HEK293 (cell line): ENCODE data around the gene EDARADD.

Experiments used
- CTCF ChIA-PET: fragments of 350-600 bp; formaldehyde crosslinking; extraction: SDS; loops from one replicate; lab custom pipeline; 2021; ENCODE audit warnings: antibody characterized with exemption; lab: Yijun Ruan, JAX
- POLR2A ChIA-PET: fragments of 300-600 bp; formaldehyde crosslinking; extraction: SDS; loops from one replicate; lab custom pipeline; 2020; ENCODE audit warnings: antibody characterized with exemption, inconsistent platforms; lab: Yijun Ruan, JAX
- H3K27ac ChIP-seq: fragments of 200-500 bp; sonication (Bioruptor generic); 2 replicates; pipeline ENCODE4 v1.5.1; 2014; ENCODE audit warnings: low read depth, low read length, control low read depth, inconsistent platforms; ENCODE audit errors: extremely low read depth
- H3K36me3 ChIP-seq, 2 experiments: fragments of 200-500 bp in 1 of 2; sonication (Bioruptor generic) in 1 of 2; 1 replicate in 1 of 2; 2 replicates in 1 of 2; pipeline ENCODE4 v1.5.1; 2014 to 2017; ENCODE audit warnings: inconsistent platforms in 2 of 2, low read length in 2 of 2; ENCODE audit not compliant: control insufficient read depth in 2 of 2, insufficient read depth in 1 of 2
- H3K4me1 ChIP-seq: fragments of 200-500 bp; sonication (Bioruptor generic); 2 replicates; pipeline ENCODE4 v1.5.1; 2014; ENCODE audit warnings: mild to moderate bottlenecking, low read length, inconsistent platforms; ENCODE audit not compliant: control insufficient read depth, insufficient read depth
- H3K4me3 ChIP-seq: 2 replicates; pipeline ENCODE4 v1.5.1; 2011; ENCODE audit warnings: low read depth, mild to moderate bottlenecking, control low read depth, low read length, moderate library complexity
- H3K9me3 ChIP-seq: fragments of 200-500 bp; sonication (Bioruptor generic); 2 replicates; pipeline ENCODE4 v1.5.1; 2014; ENCODE audit warnings: low read depth, low read length, inconsistent platforms; ENCODE audit not compliant: control insufficient read depth, insufficient read depth
- EGR2 ChIP-seq: fragments of 450-650 bp; formaldehyde crosslinking; IDR thresholded peaks from 2 replicates; pipeline ENCODE4 v1.5.1; 2016; ENCODE audit warnings: low read depth, missing biosample characterization, missing genetic modification characterization
- GLI2 ChIP-seq: fragments of 450-650 bp; formaldehyde crosslinking; IDR thresholded peaks from 2 replicates; pipeline ENCODE4; 2017; ENCODE audit warnings: missing biosample characterization, missing genetic modification characterization, low read depth, borderline replicate concordance
- GLIS1 ChIP-seq: fragments of 450-650 bp; formaldehyde crosslinking; IDR thresholded peaks from 2 replicates; pipeline ENCODE4 v1.5.1; 2016; ENCODE audit warnings: missing biosample characterization, missing genetic modification characterization
- KLF8 ChIP-seq: fragments of 450-650 bp; formaldehyde crosslinking; IDR thresholded peaks from 2 replicates; pipeline ENCODE4 v1.5.1; 2016; ENCODE audit warnings: missing biosample characterization, missing genetic modification characterization
- TRIM28 ChIP-seq: IDR thresholded peaks from 2 replicates; pipeline ENCODE4 v1.6.1; 2011; ENCODE audit warnings: low read length, control low read depth, borderline replicate concordance
- ZNF10 ChIP-seq: fragments of 450-650 bp; formaldehyde crosslinking; IDR thresholded peaks from 2 replicates; pipeline ENCODE4 v1.5.1; 2017; ENCODE audit warnings: missing biosample characterization, missing genetic modification characterization
- ZNF174 ChIP-seq: fragments of 450-650 bp; formaldehyde crosslinking; IDR thresholded peaks from 2 replicates; pipeline ENCODE4 v1.5.0; 2017; ENCODE audit warnings: missing biosample characterization, mild to moderate bottlenecking, missing genetic modification characterization
- ZNF2 ChIP-seq: fragments of 450-650 bp; formaldehyde crosslinking; IDR thresholded peaks from 2 replicates; pipeline ENCODE4 v1.5.1; 2016; ENCODE audit warnings: missing biosample characterization, missing genetic modification characterization
- ZNF311 ChIP-seq: fragments of 450-650 bp; formaldehyde crosslinking; IDR thresholded peaks from 2 replicates; pipeline ENCODE4 v1.5.1; 2017; ENCODE audit warnings: missing biosample characterization, missing genetic modification characterization, borderline replicate concordance
- ZNF341 ChIP-seq: fragments of 450-650 bp; formaldehyde crosslinking; IDR thresholded peaks from 2 replicates; pipeline ENCODE4; 2016; ENCODE audit warnings: low read depth, missing biosample characterization, missing genetic modification characterization
- ZNF37A ChIP-seq: fragments of 450-650 bp; IDR thresholded peaks from 2 replicates; pipeline ENCODE4 v1.5.1; 2018; ENCODE audit warnings: missing biosample characterization, missing genetic modification characterization
- ZNF391 ChIP-seq: fragments of 450-650 bp; formaldehyde crosslinking; IDR thresholded peaks from 2 replicates; pipeline ENCODE4 v1.5.1; 2016; ENCODE audit warnings: low read depth, missing biosample characterization, missing genetic modification characterization, borderline replicate concordance
- ZNF394 ChIP-seq: fragments of 450-650 bp; formaldehyde crosslinking; IDR thresholded peaks from 2 replicates; pipeline ENCODE4 v1.5.1; 2016; ENCODE audit warnings: missing biosample characterization, missing genetic modification characterization, mild to moderate bottlenecking, moderate library complexity, borderline replicate concordance
- ZNF510 ChIP-seq: fragments of 450-650 bp; formaldehyde crosslinking; IDR thresholded peaks from 2 replicates; pipeline ENCODE4 v1.5.1; 2018; ENCODE audit warnings: mild to moderate bottlenecking, missing genetic modification characterization, missing biosample characterization; ENCODE audit not compliant: insufficient replicate concordance
- ZNF529 ChIP-seq: fragments of 450-650 bp; formaldehyde crosslinking; IDR thresholded peaks from 2 replicates; pipeline ENCODE4 v1.5.1; 2017; ENCODE audit warnings: missing genetic modification characterization, missing biosample characterization; ENCODE audit not compliant: insufficient replicate concordance
- ZNF558 ChIP-seq: fragments of 450-650 bp; formaldehyde crosslinking; IDR thresholded peaks from 2 replicates; pipeline ENCODE4 v1.5.1; 2016; ENCODE audit warnings: missing biosample characterization, missing genetic modification characterization
- ZNF610 ChIP-seq: fragments of 450-650 bp; formaldehyde crosslinking; IDR thresholded peaks from 2 replicates; pipeline ENCODE4 v1.5.1; 2016; ENCODE audit warnings: missing biosample characterization, missing genetic modification characterization, borderline replicate concordance
- ZNF785 ChIP-seq: fragments of 450-650 bp; formaldehyde crosslinking; IDR thresholded peaks from 2 replicates; pipeline ENCODE4 v1.5.1; 2016; ENCODE audit warnings: missing biosample characterization, missing genetic modification characterization
- TF ChIP-seq, protein P1 (sequence below): fragments of 450-650 bp; formaldehyde crosslinking; IDR thresholded peaks from 2 replicates; pipeline ENCODE4 v1.5.1; 2016; ENCODE audit warnings: missing biosample characterization, missing genetic modification characterization
- TF ChIP-seq, protein P2 (sequence below): fragments of 450-650 bp; formaldehyde crosslinking; IDR thresholded peaks from 2 replicates; pipeline ENCODE4 v1.5.1; 2016; ENCODE audit warnings: missing biosample characterization, missing genetic modification characterization
- TF ChIP-seq, protein P3 (sequence below): fragments of 450-650 bp; formaldehyde crosslinking; IDR thresholded peaks from 2 replicates; pipeline ENCODE4 v1.5.1; 2016; ENCODE audit warnings: missing biosample characterization, missing genetic modification characterization
- TF ChIP-seq, protein P4 (sequence below): fragments of 450-650 bp; formaldehyde crosslinking; IDR thresholded peaks from 2 replicates; pipeline ENCODE4 v1.5.1; 2016; ENCODE audit warnings: missing biosample characterization, missing genetic modification characterization

The EDARADD gene

DNA sequence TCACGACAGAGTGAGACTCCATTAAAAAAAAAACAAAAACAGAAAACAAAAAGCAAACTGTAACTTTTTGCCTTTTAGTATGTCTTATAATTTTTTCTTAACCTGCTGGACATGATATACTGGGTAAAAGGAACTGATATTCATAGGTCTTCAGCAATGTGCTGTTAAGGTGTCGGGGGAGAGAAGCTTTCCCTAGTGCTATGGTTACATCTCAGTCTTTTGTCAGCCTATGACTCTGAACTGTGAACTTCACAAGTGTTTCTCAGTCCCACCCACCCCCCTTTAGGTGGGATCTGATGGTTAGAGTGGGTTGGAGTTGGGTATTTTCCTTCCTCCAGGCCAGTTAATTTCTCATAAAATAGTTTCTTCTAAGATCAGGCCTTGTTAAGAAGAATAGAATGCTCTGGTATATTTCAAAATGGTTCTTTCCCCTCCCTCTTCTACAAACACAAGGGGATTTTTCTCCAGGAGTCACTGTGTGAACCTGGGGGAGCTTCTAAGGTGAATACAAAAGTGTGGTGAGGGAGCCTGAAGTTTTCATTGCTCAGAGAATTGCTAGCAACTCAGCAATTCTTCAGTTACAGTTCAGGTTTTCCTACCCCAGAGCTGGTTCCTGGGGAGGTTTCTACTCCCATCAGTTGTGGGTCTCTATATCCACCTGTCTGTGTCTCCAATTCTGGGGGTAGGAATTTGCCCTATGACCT is 16.1 kb upstream of the EDARADD start:
- peak; percentile 43; the same call in 1 of the 2 replicates for TF ChIP-seq EGR2 (tag by site-specific recombination)
- TF ChIP-seq, protein P1, sequence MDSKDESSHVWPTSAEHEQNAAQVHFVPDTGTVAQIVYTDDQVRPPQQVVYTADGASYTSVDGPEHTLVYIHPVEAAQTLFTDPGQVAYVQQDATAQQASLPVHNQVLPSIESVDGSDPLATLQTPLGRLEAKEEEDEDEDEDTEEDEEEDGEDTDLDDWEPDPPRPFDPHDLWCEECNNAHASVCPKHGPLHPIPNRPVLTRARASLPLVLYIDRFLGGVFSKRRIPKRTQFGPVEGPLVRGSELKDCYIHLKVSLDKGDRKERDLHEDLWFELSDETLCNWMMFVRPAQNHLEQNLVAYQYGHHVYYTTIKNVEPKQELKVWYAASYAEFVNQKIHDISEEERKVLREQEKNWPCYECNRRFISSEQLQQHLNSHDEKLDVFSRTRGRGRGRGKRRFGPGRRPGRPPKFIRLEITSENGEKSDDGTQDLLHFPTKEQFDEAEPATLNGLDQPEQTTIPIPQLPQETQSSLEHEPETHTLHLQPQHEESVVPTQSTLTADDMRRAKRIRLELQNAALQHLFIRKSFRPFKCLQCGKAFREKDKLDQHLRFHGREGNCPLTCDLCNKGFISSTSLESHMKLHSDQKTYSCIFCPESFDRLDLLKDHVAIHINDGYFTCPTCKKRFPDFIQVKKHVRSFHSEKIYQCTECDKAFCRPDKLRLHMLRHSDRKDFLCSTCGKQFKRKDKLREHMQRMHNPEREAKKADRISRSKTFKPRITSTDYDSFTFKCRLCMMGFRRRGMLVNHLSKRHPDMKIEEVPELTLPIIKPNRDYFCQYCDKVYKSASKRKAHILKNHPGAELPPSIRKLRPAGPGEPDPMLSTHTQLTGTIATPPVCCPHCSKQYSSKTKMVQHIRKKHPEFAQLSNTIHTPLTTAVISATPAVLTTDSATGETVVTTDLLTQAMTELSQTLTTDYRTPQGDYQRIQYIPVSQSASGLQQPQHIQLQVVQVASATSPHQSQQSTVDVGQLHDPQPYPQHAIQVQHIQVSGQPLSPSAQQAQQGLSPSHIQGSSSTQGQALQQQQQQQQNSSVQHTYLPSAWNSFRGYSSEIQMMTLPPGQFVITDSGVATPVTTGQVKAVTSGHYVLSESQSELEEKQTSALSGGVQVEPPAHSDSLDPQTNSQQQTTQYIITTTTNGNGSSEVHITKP (tag by site-specific recombination), result no peak
- Histone ChIP-seq H3K9me3 (no peaks in the 10 kb centered on the region), H3K4me3 (no peak overlapping the region), H3K36me3 (no peaks in the 10 kb centered on the region), H3K4me1 (no peaks in the 10 kb centered on the region), H3K27ac (no peak overlapping the region)
- POLR2A ChIA-PET, result no interaction called here
- CTCF ChIA-PET, result no interaction called here

DNA sequence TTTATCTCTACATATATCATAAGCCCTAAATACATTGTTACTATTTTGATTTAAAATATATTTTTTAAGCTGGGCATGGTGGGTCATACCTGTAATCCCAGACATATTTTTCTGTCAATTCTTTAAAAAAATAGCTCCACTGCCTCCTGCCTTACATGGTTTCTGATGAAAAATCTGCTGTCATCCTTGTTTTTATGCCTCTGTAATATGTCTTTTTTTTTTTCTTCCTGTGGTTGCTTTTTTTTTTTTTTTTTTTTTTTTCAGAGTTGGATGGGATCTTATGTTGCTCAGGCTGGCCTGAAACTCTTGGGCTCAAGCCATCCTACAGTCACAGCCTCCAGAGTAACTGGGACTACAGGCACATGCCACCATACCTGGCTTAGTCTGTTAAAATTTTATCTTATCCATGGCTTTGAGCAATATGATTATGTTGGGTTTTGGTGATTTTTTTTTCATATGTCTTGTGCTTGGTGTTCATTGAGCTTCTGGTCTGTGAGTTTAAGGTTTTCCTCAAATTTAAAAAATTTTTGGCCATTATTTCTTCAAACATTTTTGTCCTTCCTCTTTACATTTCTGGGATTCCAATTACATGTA is 12.4 kb upstream of the EDARADD start:
- H3K4me1 ChIP-seq, result no peaks in the 10 kb centered on the region
- POLR2A ChIA-PET, result interaction anchor here (0.6 to 0.8 kb wide), 5 partner anchors 10 to 414 kb away, joined by 3 to 6 read pairs (median 4); partner anchors contain the start of genes EDARADD and MTR
- CTCF ChIA-PET, result interaction anchor here (0.6 to 1.8 kb wide), 4 partner anchors 11 to 178 kb away, joined by 3 to 4 read pairs (median 3); no protein-coding TSS in a partner anchor
- H3K4me3 ChIP-seq, result no peak overlapping the region
- no peaks in the 10 kb centered on the region for H3K9me3 ChIP-seq
- H3K36me3 ChIP-seq, result no peaks in the 10 kb centered on the region
- no peak overlapping the region for H3K27ac ChIP-seq
- TF ChIP-seq, protein P2, sequence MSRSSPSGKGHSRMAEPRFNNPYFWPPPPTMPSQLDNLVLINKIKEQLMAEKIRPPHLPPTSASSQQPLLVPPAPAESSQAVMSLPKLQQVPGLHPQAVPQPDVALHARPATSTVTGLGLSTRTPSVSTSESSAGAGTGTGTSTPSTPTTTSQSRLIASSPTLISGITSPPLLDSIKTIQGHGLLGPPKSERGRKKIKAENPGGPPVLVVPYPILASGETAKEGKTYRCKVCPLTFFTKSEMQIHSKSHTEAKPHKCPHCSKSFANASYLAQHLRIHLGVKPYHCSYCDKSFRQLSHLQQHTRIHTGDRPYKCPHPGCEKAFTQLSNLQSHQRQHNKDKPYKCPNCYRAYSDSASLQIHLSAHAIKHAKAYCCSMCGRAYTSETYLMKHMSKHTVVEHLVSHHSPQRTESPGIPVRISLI, result peak; percentile 98
- TF ChIP-seq ZNF394 (tag by site-specific recombination) (no peak), ZNF37A (no peak), ZNF341 (tag by site-specific recombination) (no peak), TRIM28 (peak; percentile 97), ZNF610 (tag by site-specific recombination) (peak; percentile 82), ZNF311 (no peak), ZNF529 (peak; percentile 45), GLI2 (tag by site-specific recombination) (no peak), ZNF785 (tag by site-specific recombination) (no peak), KLF8 (tag by site-specific recombination) (no peak), ZNF2 (0 out of 2 replicates have a peak, but pooled peaks have one; percentile 42), ZNF174 (no peak), ZNF558 (tag by site-specific recombination) (peak; percentile 41; the same call in 1 of the 2 replicates), GLIS1 (tag by site-specific recombination) (no peak), ZNF10 (tag by site-specific recombination) (no peak), ZNF510 (peak; percentile 39), ZNF391 (tag by site-specific recombination) (no peak)
- TF ChIP-seq, protein P1 (tag by site-specific recombination), result no peak
- TF ChIP-seq, protein P3, sequence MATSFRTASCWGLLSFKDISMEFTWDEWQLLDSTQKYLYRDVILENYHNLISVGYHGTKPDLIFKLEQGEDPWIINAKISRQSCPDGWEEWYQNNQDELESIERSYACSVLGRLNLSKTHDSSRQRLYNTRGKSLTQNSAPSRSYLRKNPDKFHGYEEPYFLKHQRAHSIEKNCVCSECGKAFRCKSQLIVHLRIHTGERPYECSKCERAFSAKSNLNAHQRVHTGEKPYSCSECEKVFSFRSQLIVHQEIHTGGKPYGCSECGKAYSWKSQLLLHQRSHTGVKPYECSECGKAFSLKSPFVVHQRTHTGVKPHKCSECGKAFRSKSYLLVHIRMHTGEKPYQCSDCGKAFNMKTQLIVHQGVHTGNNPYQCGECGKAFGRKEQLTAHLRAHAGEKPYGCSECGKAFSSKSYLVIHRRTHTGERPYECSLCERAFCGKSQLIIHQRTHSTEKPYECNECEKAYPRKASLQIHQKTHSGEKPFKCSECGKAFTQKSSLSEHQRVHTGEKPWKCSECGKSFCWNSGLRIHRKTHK, result no peak
- TF ChIP-seq, protein P4, sequence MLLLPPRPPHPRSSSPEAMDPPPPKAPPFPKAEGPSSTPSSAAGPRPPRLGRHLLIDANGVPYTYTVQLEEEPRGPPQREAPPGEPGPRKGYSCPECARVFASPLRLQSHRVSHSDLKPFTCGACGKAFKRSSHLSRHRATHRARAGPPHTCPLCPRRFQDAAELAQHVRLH, result no peak
